OCI-LY3 (cell line): Measurements from ENCODE around the gene RGS4.

Experiments
- EZH2phosphoT487 ChIP-seq: fragments of 200-600 bp; shearing (Covaris generic); IDR thresholded peaks from 2 replicates; pipeline ENCODE4 v1.6.1; 2018; ENCODE audit warnings: antibody characterized with exemption, mixed run types, low read depth
- TF ChIP-seq, protein P1 (sequence below): fragments of 200-600, 300-600 bp; sonication (generic); IDR thresholded peaks from 2 replicates; pipeline ENCODE4 v1.5.1; 2014; ENCODE audit warnings: antibody characterized with exemption, low read length, low read depth

DNA sequence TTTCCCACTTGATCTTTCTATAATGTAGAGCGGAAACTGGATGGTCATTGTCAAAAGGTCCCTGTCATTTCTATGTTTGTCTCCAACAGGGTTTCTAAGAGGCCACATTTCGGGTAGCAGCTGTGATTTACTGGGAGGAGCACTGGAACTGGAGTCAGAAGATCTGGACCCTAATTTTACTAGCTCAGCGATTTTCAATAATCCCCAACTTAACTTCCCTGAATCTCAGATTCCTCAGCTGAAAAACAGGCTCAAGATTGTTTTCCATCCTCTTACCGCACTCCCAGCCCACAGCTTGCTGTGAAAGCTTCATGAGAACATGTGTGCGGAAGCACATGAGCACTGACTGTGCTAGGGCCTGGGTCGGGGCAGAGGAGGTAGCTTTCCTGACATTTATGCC, 19.9 kb upstream of the RGS4 start:
- TF ChIP-seq, protein P1, sequence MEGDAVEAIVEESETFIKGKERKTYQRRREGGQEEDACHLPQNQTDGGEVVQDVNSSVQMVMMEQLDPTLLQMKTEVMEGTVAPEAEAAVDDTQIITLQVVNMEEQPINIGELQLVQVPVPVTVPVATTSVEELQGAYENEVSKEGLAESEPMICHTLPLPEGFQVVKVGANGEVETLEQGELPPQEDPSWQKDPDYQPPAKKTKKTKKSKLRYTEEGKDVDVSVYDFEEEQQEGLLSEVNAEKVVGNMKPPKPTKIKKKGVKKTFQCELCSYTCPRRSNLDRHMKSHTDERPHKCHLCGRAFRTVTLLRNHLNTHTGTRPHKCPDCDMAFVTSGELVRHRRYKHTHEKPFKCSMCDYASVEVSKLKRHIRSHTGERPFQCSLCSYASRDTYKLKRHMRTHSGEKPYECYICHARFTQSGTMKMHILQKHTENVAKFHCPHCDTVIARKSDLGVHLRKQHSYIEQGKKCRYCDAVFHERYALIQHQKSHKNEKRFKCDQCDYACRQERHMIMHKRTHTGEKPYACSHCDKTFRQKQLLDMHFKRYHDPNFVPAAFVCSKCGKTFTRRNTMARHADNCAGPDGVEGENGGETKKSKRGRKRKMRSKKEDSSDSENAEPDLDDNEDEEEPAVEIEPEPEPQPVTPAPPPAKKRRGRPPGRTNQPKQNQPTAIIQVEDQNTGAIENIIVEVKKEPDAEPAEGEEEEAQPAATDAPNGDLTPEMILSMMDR = no peak
- TF ChIP-seq EZH2phosphoT487 = no peak
